Measurements from ENCODE around the gene SCN7A. TPM values are rescaled to one million over a fixed set of nuclear protein-coding genes. Genes with fewer than 3 reads are reported as not detected.

SCN7A gene
- total and polyA plus RNA-seq, 11 donors: 2.6 to 46.3 (median 14.0) TPM

GRCh38 chr2:166406374-166406773, 87.7 kb downstream of the SCN7A start:
- H3K27me3 ChIP-seq: no peaks in the 10 kb centered on the region
- WGBS, 4 donors: 78 to 94% (median 86%) methylated on average over 3 of the region's 3 CpGs
- intact Hi-C loops (cut with DNase I): no loop called here
- H3K9me3 ChIP-seq: no peaks in the 10 kb centered on the region
- H3K4me1 ChIP-seq: no peaks in the 10 kb centered on the region
- H3K27ac ChIP-seq: no peak overlapping the region
- no peak overlapping the region for H3K4me3 ChIP-seq
- no peak for ATAC-seq
- H3K36me3 ChIP-seq: peaks cover 0 to 32% (median 1%) of the 10 kb centered on the region in 9 donors
- no peak for DNase-seq
- no peak for TF ChIP-seq CTCF (IDR thresholded peaks at IDR 0.05)
- TF ChIP-seq POLR2A (IDR thresholded peaks at IDR 0.05): no peak

DNA sequence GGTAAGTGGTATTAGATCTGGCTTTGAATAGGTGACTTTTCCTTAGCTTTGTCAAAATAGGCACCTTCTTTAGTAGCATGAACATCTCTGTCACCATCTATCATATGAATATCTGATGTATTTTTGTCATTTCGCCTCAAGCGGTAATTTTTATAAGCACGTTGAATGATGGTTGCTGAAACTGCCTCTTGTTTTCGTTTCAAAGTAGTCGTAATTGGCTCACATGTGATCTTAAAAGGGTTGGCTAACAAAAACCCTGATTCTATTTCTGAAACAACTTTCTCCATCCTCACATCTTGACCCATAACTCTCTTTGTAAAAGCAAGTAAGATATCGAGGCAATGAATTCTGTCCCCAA, 88.5 kb downstream of the SCN7A start:
- H3K9me3 ChIP-seq: no peaks in the 10 kb centered on the region
- no peak for TF ChIP-seq POLR2A (IDR thresholded peaks at IDR 0.05)
- TF ChIP-seq CTCF (IDR thresholded peaks at IDR 0.05): no peak
- no peaks in the 10 kb centered on the region for H3K27me3 ChIP-seq
- DNase-seq (no peak), ATAC-seq (no peak)
- peaks cover 0 to 32% (median 0%) of the 10 kb centered on the region in 9 donors for H3K36me3 ChIP-seq
- intact Hi-C loops (cut with DNase I): no loop called here
- no peak overlapping the region for H3K4me3 ChIP-seq
- no peaks in the 10 kb centered on the region for H3K4me1 ChIP-seq
- WGBS, 4 donors: 83 to 93% (median 90%) methylated on average over 6 of the region's 6 CpGs
- H3K27ac ChIP-seq: no peak overlapping the region

DNA sequence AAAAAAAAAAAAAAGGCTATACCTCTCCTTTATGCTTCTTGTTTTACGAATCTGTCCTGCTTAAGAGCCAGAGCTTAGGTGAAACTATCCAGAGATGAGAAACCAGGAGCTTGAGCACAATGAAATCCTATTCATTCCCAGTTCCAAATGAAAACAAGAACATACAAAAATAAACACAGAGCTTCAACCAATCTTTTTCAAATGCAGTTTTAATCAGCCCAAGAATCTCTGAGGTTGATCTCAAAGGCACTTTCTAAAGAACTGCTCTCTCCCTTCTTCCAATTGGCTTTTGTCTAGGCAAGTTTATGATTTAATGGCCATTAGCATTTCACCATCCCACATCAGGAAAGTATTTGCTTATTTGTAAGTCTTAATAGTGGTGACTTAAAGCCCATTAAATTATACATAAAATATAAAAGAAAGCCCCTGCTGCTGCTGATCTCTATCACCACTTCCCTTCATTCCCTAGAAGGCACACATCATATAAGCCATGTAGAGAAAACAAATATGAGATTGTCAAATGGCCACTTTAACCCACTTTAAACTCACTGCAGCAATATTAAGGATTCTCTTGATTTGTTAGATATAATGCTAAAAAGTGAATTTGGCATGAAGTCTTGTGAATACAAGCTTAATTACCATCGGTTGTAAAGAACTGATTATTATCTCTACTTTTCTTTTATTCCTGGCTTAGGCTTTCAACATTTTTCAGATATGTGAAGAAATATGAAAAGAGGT, 89.0 kb downstream of the SCN7A start:
- ATAC-seq: no peak
- H3K9me3 ChIP-seq: no peaks in the 10 kb centered on the region
- H3K27ac ChIP-seq: no peak overlapping the region
- no peaks in the 10 kb centered on the region for H3K27me3 ChIP-seq
- peaks cover 0 to 26% (median 0%) of the 10 kb centered on the region in 9 donors for H3K36me3 ChIP-seq
- 64 to 77% (median 72%) methylated on average over 2 of the region's 2 CpGs for WGBS, 4 donors
- H3K4me3 ChIP-seq: no peak overlapping the region
- intact Hi-C loops (cut with DNase I): no loop called here
- DNase-seq: no peak
- no peaks in the 10 kb centered on the region for H3K4me1 ChIP-seq
- no peak for TF ChIP-seq CTCF (IDR thresholded peaks at IDR 0.05)
- no peak for TF ChIP-seq POLR2A (IDR thresholded peaks at IDR 0.05)

GRCh38 chr2:166394245-166394644, 99.8 kb downstream of the SCN7A start:
- no peak overlapping the region for H3K27ac ChIP-seq
- TF ChIP-seq POLR2A (IDR thresholded peaks at IDR 0.05) (no peak), CTCF (IDR thresholded peaks at IDR 0.05) (no peak)
- no peak overlapping the region for H3K4me3 ChIP-seq
- intact Hi-C loops (cut with DNase I): no loop called here
- DNase-seq (no peak), ATAC-seq (no peak)
- 91 to 100% (median 94%) methylated on average over 1 of the region's 1 CpG for WGBS, 4 donors
- H3K9me3 ChIP-seq: peaks cover 0 to 2% (median 0%) of the 10 kb centered on the region in 12 donors
- no peaks in the 10 kb centered on the region for H3K36me3 ChIP-seq
- no peaks in the 10 kb centered on the region for H3K4me1 ChIP-seq
- no peaks in the 10 kb centered on the region for H3K27me3 ChIP-seq
